Activated naive CD4-positive, alpha-beta T cell treated with anti-CD3 and anti-CD28 coated beads, Interleukin-2, amount 50 U/mL, for 16 hours (primary cell): ENCODE data around the gene CFAP119.
A peak's percentile ranks its signal among the peaks of the same experiment; 100 is the strongest.

ENCODE experiments used
- DNase-seq: peaks from one replicate; pipeline ENCODE4 v3.0.0-alpha.2; 2020

The CFAP119 gene

GRCh38 chr16:30760577-30761426, 1.1 kb downstream of the CFAP119 start:
- DNase-seq = no peak

GRCh38 chr16:30760001-30760559, 1.8 kb downstream of the CFAP119 start:
- no peak for DNase-seq

GRCh38 chr16:30758988-30759491, 2.8 kb downstream of the CFAP119 start:
- no peak for DNase-seq

DNA sequence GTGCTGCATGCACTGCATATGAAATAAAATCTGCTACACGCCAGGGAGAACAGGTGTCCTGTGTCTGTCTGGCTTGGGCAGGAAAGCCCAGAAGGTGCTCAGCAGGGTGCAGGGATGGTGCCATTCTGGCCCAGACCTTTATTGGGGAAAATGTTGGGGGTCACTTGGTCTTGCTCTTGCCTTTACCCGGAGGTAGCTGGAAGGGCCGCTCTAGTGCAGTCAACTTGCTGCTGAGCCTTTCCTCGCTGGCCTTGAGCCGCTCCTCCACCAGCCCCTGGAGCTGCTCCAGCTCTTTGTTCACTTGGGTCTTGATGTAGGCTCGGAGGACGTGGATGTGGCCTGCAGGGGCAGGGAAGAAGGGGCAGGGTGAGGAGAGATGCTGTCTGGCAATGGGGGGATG, 4.5 kb downstream of the CFAP119 start:
- DNase-seq = no peak

DNA sequence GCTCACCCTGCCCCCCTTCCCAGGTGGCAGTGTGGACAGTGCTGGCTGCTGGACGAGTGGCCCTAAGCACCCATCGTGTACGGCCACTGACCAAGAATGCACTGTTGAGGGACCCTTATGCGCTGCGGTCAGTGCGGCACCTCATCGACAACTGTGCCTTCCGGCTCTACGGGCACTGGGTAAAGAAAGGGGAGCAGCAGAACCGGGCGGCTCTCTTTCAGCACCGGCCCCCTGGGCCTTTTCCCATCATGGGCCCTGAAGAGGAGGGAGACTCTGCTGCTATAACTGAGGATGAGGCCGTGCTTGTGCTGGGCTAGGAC, 5.1 kb downstream of the CFAP119 start:
- DNase-seq = no peak

DNA sequence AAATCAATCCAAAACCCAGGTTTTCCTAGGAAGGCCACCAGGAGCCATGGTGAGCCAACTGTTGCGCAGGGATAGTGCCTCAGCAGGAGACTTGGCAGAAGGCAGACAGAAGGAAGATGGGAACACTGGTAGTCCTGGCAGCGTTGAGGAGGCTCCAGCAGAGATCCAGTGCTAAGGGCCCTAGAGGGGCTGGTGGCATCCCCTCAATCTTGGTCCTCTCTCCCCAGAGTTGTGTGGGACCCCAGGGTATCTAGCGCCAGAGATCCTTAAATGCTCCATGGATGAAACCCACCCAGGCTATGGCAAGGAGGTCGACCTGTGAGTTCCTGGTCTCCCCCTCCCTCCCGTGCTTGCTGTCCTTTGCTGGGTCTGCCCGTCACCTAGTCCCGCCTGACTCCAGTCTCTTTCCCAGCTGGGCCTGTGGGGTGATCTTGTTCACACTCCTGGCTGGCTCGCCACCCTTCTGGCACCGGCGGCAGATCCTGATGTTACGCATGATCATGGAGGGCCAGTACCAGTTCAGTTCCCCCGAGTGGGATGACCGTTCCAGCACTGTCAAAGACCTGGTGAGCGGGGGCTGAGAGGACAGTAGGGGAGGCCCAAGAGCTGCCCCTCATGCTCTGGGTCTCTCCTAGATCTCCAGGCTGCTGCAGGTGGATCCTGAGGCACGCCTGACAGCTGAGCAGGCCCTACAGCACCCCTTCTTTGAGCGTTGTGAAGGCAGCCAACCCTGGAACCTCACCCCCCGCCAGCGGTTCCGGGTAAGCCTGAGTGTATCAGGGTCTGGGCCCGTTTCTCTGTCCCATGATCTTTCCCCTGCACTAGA, 5.7 kb downstream of the CFAP119 start:
- no peak for DNase-seq

- DNase-seq = no peak
Observed at GRCh38 chr16:30753596-30753995, 8.3 kb downstream of the CFAP119 start.

- DNase-seq = no peak
Observed at GRCh38 chr16:30750876-30751465, 10.9 kb downstream of the CFAP119 start.

- no peak for DNase-seq
Observed at GRCh38 chr16:30750201-30750600, 11.7 kb downstream of the CFAP119 start.

DNA sequence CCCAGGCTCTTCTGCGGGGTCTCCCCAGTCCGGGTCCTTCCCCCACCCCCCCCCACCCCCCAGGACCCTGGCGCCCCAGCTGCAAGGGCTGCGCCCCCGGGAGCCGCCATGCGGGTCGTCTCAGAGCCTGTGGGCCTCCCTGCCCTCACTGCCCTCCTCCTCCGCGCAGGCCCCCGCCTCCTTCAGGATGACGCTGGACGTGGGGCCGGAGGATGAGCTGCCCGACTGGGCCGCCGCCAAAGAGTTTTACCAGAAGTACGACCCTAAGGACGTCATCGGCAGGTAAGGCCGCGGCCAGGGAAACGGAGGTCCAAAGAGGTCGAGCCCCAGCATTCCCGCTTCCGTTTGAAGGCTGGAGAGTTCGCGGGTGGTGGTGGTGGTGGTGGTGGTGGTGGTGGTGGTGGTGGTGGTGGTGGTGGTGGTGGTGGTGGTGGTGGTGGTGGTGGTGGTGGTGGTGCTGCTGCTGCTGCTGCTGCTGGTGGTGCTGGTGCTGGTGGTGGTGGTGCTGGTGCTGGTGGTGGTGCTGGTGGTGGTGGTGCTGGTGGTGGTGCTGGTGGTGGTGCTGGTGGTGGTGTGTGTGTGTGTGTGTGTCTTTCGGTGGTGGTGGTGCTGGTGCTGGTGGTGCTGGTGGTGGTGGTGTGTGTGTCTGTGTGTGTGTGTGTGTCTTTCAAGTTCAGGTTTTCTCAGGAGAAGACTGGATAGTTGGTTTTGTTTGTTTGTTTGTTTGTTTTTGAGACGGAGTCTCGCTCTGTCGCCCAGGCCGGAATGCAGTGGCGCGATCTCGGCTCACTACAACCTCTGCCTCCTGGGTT, 13.0 kb downstream of the CFAP119 start:
- DNase-seq = no peak

DNA sequence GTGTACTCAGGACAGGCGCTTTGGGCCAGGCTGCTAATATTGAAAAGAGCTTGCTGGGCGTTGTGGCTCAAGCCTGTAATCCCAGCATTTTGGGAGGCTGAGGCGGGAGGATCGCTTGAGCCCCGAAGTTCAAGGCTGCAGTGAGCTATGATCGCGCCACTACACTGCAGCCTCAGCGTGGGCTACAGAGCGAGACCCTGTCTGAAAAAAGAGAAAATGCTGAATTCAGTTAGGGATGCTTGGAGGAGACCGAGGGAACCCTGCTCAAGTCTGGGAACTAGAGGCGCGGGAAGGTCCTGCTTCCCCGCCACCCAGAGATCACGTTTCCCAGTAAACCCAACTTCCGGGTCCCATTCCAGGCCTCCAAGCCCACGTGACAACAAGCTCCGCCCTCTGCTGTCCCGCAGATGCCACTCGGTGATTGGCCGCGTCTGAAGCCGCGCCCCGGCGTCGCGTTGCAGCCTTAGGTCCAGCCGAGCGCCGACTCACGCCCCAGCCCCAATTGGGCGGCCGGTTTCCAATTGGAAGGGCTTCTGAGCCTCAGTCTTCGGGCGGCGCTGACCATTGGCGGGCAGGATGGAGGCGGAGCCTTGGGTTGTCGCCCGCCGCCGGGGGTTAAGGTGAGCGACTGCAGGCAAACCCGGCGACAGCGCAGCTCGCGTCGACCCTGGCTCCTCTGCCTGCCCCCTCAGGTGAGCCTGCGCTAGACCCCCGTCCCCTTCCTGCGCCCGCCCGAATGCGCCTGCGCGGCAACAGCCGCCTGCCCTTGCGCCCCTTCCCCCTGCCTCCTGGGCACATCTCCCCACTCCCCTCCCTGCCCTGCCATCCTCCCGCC, 13.8 kb downstream of the CFAP119 start, which contains the start of gene PHKG2:
PHKG2 (plus strand) TSS at position 627 of the 835 bp plus-strand sequence. CDS start 396 bp downstream, outside the sequence.
- DNase-seq = peak; percentile 97

DNA sequence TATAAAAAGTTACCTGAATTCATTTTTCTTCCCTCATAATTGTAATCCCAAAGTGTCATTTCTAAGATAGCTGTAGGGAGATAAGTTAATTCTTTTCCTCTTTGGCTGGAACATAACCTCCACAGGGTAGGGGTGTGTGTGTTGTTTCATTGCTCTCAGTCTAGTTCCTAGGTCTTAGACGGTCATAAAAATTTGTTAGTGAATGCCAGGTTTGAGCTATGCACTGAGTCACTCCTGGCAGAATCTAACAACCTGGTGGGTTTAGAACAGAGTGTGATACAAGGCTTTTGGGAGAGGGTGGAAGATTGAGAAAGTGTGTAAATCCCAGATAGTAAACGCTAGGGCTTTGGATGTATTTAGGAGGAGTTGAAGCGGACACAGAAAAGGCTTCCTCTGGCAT, 14.5 kb downstream of the CFAP119 start:
- DNase-seq = no peak

DNA sequence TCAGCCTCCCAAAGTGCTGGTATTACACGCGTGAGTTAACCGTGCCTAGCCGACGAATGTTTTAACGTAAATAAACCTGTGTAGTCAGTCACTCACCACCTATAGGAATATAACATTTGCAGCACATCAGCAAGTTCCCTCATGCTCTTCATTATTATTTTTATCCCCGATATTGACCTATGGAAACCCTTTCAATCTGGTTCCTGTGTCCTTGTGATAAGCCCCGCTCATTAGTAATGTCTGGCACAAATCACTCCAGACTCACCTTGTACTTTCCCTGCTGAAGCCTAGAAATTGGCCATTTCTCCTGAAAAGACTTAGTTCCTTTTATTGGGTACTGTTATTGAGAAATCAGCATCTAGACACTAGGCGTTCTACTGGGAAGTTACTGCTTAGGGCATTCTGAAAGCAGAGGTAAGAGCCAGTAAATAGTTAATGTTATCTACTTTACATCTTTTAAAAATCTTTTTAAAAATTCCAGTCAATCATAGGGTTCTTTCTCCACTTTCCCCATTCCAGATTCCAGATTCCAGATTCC, 15.2 kb downstream of the CFAP119 start:
- no peak for DNase-seq

DNA sequence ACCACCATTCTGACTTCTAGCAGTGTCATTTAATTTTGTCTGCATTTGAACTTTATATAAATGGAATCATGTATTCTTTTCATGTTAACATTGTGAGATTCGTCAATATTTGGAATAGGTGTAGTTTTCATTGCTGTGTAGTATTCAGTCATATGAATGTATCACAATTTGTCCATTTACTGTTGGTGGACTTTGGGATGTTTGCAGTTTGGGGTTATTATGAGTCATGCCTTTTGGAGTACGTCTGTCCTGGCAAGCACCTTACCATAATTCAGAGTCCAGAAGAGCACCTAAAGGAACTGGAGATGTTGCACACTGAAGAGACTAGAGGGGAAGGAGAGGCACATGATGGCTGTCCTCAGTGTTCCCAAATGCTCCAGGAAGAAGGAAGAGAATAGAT, 16.8 kb downstream of the CFAP119 start:
- no peak for DNase-seq

GRCh38 chr16:30744183-30744582, 17.7 kb downstream of the CFAP119 start:
- DNase-seq = no peak

- DNase-seq = no peak
Observed at GRCh38 chr16:30743716-30744115, 18.1 kb downstream of the CFAP119 start.

- no peak for DNase-seq
Observed at GRCh38 chr16:30741461-30741914, 20.4 kb downstream of the CFAP119 start.

DNA sequence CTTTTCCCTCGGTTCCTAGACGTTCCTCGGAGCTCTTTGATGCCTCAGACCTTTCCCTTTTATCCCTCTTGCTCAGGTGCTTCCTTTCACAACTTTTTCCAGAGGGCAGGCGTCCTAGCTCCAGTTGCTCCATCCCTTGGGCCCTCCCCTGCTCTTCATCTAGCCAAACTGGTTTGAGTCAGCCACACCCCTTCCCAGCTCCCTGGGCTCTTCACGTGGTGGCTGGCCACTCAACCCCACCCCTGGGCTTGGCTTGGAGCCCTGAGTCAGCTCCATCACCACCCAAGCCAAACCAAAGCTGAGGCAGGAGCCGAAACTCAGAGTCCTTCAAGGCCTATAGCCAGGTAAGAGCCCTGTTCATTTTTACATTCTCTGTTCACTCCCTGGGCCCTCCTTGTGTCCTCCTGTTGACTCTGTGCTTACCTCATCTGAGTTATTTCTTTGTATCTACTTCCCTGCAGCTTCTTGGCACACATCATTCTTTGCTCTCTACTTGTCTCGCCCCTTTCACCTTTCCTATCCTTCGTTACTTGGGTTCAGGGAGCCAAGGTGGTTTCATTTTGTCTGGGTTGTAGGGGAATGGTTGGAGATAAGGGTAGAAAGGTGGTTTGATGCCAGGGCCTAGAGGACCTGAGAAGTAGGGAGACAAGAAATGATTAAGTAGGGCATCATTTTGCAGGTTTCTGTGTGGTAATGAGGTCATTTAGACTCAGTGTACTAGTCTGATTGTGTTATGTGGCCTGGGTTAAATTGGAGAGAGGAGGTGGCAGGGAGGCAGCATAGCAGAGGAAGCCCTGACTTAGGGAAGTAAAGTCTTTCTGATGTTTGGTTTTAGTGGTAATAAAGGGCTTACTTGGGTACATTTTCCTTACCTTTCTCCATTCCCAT, 21.3 kb downstream of the CFAP119 start:
- DNase-seq = no peak

GRCh38 chr16:30738984-30739951, 22.6 kb downstream of the CFAP119 start:
- no peak for DNase-seq
